Midbrain (tissue), 1 donor: ENCODE data around the gene ZNF532.
"Not testable (repeated sequence)": the region's sequence is repeated elsewhere in the genome, so short reads cannot be mapped to it uniquely, and the experiment has no call there.

Source experiments
- DNase-seq: peaks from one replicate; lab custom pipeline; 2025; lab: John Stamatoyannopoulos, UW

ZNF532 gene

DNA sequence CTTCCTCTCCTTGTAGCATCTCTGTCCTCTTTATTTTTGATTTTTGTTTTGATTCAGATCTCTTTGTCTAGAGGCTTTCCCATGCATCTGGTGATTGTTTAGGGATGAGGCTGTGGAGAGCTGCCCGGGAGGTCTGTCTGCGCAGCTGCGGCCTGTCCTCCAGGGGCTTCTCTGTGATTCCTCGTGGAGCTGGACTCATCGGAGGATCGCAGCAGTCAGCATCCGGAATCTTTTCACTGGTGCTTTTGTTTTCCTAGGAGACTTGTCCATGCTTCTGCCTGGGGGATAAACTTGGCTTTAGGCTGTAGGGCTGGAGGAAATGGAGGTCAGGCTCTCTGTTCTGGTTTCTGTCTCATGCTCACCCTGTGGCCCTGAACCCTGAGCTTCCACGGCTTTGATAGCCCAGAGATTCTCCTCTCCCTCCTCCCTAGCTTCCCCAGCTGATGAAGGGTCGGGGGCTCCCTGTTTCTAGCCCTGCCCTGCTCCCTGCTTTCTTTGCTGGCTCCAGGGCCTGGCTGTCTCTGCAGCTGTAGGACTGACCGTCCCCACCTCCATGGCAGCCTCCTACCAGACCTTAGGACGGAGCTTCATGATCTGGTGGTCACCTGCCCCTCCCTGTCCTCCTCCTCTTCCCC is 35.5 kb downstream of the ZNF532 start:
- DNase-seq, result no peak

- no peak for DNase-seq
Measured at GRCh38 chr18:58901143-58901542, 36.5 kb downstream of the ZNF532 start.

- DNase-seq, result no peak
Measured at GRCh38 chr18:58901783-58902182, 37.1 kb downstream of the ZNF532 start.

DNA sequence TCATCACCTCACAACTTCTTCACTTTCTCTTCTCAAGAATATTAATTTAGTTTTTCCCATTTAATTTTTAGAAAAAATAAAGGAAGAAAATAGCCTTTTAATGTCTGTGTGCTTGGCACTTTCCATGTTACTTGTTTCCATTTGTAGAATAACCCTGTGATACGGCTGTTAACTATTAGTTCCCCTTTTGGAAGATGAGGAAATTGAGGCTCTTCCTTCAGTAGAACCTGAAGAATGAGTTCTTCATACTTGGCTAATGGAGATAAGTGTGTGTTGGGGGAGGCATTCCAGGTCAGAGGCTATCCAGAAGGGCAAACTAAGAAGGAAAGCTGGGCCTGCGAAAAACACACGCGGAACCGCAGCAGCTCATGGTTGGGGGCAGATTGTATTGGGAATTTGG is 38.3 kb downstream of the ZNF532 start:
- no peak for DNase-seq

- DNase-seq, result no peak
Measured at GRCh38 chr18:58903533-58903932, 38.9 kb downstream of the ZNF532 start.

DNA sequence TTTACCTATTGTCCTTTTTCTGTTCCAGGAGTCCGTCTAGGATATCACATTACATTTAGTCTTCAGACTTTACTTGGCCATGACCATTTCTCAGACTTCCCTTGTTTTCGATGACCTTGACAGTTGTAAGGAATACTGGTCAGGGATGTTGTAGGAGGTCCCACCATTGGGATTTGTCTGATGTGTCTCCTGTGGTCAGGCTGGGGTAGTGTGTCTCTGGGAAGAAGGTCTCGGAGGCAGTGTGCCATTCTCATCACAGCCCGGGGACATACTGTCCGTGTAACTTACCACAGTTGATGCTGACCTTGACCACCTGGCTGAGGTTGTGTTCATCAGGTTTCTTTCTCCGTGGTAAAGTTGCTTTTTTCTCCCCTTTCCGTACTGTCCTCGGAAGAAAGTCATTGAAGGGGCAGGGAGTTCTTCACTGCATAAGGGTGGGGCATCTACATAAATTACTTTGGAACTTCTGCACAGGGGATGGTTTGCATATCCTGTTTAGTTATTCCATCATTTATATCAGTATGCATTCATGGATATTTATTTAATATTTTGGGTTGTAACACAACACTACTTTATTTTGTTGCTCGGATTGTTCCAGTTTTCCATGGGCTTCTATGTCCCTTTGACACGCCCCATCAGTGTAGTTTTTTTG is 41.2 kb downstream of the ZNF532 start:
- no peak for DNase-seq

GRCh38 chr18:58908006-58908405 is 43.3 kb downstream of the ZNF532 start:
- DNase-seq, result no peak

GRCh38 chr18:58909521-58909920 is 44.8 kb downstream of the ZNF532 start:
- no peak for DNase-seq

GRCh38 chr18:58911241-58911640 is 46.6 kb downstream of the ZNF532 start:
- DNase-seq, result no peak

- no peak for DNase-seq
Measured at GRCh38 chr18:58911766-58912165, 47.1 kb downstream of the ZNF532 start.

DNA sequence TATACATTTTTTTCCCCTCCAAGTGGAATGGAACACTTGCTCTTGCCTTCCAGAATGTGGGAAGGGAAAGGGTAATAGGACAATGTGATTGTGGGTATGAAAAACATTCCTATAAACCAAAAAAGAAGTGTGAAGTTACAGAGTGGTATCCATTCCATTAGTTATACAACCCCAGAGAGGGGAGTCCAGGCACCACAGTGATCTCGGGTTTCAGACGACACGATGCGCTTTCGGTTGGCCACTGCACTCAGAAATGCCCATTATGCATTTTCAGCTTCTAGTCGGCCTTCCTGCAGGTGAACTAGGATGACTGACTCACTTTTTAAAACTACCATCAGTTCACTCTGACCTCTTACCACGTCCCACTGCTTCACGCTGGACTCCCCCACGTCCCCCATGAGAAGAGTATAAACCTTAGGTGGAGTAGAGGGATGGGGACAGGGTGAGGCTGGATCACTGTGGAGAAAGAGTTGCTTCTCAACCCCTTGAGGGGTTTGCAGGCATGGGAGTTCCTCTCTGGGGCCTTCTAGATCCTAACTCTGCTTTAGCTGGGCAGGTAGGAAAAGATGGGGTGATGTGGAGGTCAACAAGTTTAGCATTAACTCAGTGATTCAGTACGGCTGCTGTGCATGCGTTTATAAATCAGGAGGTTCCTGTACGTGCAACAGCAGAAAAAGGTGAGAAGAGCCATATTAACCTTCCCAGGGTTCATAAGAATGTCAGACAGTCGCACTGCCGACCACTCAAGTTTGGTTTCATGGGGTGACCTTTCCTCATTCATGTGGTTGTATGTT is 50.5 kb downstream of the ZNF532 start:
- no peak for DNase-seq

DNA sequence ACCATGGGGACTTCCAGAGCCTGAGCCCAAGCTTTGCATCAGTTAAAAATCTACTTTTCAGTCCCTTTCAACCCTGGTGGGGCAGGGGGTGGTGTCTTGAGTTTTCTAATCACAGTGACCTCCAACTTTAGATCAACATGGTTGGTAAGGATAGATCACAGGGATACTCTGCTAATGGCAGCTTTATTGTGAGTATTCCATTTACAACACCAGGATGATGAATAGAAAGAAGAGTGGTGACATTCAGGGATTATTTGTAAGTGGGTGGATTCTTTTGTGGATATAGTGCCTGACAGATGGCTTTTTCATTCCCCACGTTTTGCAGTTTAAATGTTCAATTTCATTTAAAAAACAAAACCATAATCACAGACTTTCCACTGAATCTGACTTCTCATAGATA is 51.3 kb downstream of the ZNF532 start:
- DNase-seq, result no peak

GRCh38 chr18:58919934-58920333 is 55.3 kb downstream of the ZNF532 start:
- DNase-seq, result not testable (repeated sequence)

GRCh38 chr18:58922995-58923394 is 58.3 kb downstream of the ZNF532 start:
- DNase-seq, result no peak

DNA sequence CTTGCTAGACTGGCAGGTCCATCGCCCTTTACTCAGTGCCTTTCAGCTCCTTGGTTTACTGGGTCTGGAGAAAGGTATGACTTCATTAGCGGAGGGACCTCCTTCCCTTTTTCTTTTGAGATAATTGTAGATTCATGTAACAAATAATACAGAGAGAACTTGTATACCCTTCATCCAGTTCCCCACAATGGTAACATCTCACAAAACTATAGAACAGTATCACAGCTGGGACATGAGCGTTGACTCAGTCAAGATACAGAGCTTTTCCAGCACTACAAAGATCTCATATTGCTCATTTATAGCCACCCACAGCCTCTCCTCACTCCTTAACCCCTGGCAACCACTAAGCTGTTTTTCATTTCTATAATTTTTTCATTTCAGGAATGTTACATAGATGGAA is 59.8 kb downstream of the ZNF532 start:
- DNase-seq, result no peak

DNA sequence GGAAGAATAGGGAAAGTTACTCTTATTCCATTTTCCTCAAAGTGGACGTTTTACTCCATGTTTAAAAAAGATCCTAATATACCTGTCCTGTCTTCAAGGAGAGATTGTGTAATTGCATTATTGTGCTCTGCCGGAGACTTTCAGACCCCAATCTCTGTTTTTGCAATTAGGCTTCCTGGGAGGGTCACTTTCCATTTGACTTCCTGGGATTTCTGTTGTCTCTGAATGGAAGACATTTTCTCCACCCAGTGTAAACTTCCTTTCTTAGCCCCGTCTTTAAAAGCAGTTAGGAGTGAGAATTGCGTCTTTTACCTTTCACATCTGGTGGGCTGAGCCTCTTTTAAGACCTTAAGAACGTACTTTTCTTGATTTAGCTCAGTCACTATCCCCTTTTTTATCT is 63.0 kb downstream of the ZNF532 start:
- no peak for DNase-seq

- no peak for DNase-seq
Measured at GRCh38 chr18:58928386-58928785, 63.7 kb downstream of the ZNF532 start.

GRCh38 chr18:58929206-58929605 is 64.5 kb downstream of the ZNF532 start:
- DNase-seq, result no peak

GRCh38 chr18:58934356-58934755 is 69.7 kb downstream of the ZNF532 start:
- no peak for DNase-seq

DNA sequence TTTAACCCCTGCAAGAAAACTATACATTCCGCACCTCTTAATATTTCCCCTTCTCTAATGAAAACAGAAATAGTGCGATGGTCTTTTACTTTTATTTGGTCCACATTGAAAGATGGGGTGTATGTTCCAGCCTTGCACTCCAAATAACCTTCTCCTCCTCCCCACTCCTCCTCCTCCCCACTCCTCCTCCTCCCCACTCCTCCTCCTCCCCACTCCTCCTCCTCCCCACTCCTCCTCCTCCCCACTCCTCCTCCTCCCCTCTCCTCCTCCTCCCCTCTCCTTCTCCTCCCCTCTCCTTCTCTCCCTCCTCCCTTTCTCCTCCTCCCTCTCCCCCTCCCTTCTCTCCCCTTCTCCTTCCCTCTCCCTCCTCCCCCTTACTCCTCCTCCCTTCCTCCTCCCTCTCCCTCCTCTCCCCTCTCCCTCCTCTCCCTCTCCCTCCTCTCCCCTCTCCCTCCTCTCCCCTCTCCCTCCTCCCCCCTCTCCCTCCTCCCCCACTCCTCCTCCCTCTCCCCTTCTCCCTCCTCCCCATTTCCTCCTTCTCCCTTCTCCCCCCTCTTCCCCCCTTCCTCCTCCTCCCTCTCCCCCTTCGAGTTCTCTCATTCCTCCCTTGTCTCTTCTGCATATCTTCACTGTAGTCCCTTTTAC is 70.4 kb downstream of the ZNF532 start:
- no peak for DNase-seq

- no peak for DNase-seq
Measured at GRCh38 chr18:58937071-58937886, 72.6 kb downstream of the ZNF532 start.

- no peak for DNase-seq
Measured at GRCh38 chr18:58937887-58938267, 73.2 kb downstream of the ZNF532 start.
